ENCODE measurements around the gene TNFRSF18. TPM values are rescaled to one million over a fixed set of nuclear protein-coding genes. Genes with fewer than 3 reads are reported as not detected.

Gene TNFRSF18
- total RNA-seq, 4 donors from 2014 or later = 0.49 to 0.67 TPM; not detected in 2

GRCh38 chr1:1204998-1205768 is 1.2 kb downstream of the TNFRSF18 start:
- TF ChIP-seq, protein P1, sequence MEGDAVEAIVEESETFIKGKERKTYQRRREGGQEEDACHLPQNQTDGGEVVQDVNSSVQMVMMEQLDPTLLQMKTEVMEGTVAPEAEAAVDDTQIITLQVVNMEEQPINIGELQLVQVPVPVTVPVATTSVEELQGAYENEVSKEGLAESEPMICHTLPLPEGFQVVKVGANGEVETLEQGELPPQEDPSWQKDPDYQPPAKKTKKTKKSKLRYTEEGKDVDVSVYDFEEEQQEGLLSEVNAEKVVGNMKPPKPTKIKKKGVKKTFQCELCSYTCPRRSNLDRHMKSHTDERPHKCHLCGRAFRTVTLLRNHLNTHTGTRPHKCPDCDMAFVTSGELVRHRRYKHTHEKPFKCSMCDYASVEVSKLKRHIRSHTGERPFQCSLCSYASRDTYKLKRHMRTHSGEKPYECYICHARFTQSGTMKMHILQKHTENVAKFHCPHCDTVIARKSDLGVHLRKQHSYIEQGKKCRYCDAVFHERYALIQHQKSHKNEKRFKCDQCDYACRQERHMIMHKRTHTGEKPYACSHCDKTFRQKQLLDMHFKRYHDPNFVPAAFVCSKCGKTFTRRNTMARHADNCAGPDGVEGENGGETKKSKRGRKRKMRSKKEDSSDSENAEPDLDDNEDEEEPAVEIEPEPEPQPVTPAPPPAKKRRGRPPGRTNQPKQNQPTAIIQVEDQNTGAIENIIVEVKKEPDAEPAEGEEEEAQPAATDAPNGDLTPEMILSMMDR (IDR thresholded peaks at IDR 0.05) = no peak
- no peak for TF ChIP-seq POLR2A (IDR thresholded peaks at IDR 0.05)
- 80 to 100% methylated on average over 2 to 10 of the region's 19 CpGs for WGBS, 2 donors
- no peaks in the 10 kb centered on the region for H3K36me3 ChIP-seq
- H3K9me3 ChIP-seq = no peaks in the 10 kb centered on the region
- no peaks in the 10 kb centered on the region for H3K27me3 ChIP-seq
- peaks cover 6 to 20% of the 10 kb centered on the region in 2 donors for H3K4me1 ChIP-seq
- no peak overlapping the region for H3K27ac ChIP-seq
- H3K4me3 ChIP-seq (replicated peaks in 1 of 3) = no peak overlapping the region
- no peak for DNase-seq
- intact Hi-C loops (cut with DNase I) = no loop called here

- intact Hi-C loops (cut with DNase I) = no loop called here
- H3K27ac ChIP-seq = no peak overlapping the region
- H3K4me3 ChIP-seq (replicated peaks in 1 of 3) = no peak overlapping the region
- H3K27me3 ChIP-seq = no peaks in the 10 kb centered on the region
- 84 to 91% methylated on average over 6 to 8 of the region's 8 CpGs for WGBS, 2 donors
- H3K9me3 ChIP-seq = no peaks in the 10 kb centered on the region
- no peaks in the 10 kb centered on the region for H3K36me3 ChIP-seq
- peaks cover 6 to 20% of the 10 kb centered on the region in 2 donors for H3K4me1 ChIP-seq
- TF ChIP-seq, protein P1 (IDR thresholded peaks at IDR 0.05) = no peak
- TF ChIP-seq POLR2A (IDR thresholded peaks at IDR 0.05) = no peak
- no peak for DNase-seq
These were observed 1.9 kb downstream of the TNFRSF18 start for GRCh38 chr1:1204425-1204920.

- Histone ChIP-seq H3K9me3 (no peaks in the 10 kb centered on the region), H3K27ac (no peak overlapping the region), H3K4me1 (peaks cover 6 to 20% of the 10 kb centered on the region in 2 donors), H3K36me3 (no peaks in the 10 kb centered on the region), H3K27me3 (no peaks in the 10 kb centered on the region), H3K4me3 (replicated peaks in 1 of 3) (no peak overlapping the region)
- intact Hi-C loops (cut with DNase I) = no loop called here
- no peak for TF ChIP-seq POLR2A (IDR thresholded peaks at IDR 0.05)
- TF ChIP-seq, protein P1 (IDR thresholded peaks at IDR 0.05) = no peak
- no peak for DNase-seq
- WGBS, 2 donors = 72 to 76% methylated on average over 24 to 28 of the region's 49 CpGs
These were observed 2.6 kb downstream of the TNFRSF18 start for GRCh38 chr1:1203561-1204424.

DNA sequence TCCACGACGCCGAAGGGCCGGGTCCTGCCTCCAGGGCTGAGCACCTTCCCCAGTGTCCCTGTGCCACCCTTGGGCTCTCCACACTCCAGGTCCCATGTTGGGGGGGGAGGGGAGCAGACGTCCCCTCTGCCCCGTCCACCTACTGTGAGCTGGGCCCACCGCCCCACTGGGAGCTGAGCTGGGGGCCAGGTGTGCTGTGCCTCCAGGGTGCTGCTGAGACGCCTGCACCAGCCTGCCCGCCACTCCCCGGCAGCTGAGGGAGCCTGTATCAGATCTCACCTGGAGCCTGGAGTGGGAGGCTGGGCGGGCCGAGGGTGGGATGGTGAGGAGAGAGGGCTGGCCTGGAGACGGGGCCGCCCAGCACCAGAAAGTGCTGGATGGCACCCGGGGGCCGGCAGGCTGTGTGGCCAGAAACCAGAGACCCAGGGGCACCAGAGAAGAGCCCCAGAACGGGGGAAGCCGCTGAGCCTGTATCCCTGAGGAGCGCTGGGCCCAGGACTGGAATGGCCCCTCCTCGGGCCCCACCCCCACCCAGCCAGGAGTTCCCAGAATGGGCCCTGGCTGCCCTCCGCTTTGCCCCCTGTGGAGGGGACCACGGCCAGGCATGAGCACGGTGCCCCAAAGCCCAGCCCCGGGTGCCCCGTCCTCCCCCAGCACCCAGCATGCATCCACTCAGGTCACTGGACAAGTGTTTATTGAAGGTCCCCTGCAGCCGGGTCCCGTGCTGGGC is 3.4 kb downstream of the TNFRSF18 start:
- H3K4me1 ChIP-seq = peaks cover 6 to 20% of the 10 kb centered on the region in 2 donors
- intact Hi-C loops (cut with DNase I) = no loop called here
- no peaks in the 10 kb centered on the region for H3K36me3 ChIP-seq
- H3K4me3 ChIP-seq (replicated peaks in 1 of 3) = no peak overlapping the region
- TF ChIP-seq POLR2A (IDR thresholded peaks at IDR 0.05) = no peak
- TF ChIP-seq, protein P1 (IDR thresholded peaks at IDR 0.05) = no peak
- H3K27me3 ChIP-seq = no peaks in the 10 kb centered on the region
- no peak overlapping the region for H3K27ac ChIP-seq
- 74 to 78% methylated on average over 7 to 19 of the region's 27 CpGs for WGBS, 2 donors
- H3K9me3 ChIP-seq = no peaks in the 10 kb centered on the region
- no peak for DNase-seq

Measured in thyroid gland (tissue), 4 donors.